Measurements from ENCODE around the gene AQP12B.

DNA sequence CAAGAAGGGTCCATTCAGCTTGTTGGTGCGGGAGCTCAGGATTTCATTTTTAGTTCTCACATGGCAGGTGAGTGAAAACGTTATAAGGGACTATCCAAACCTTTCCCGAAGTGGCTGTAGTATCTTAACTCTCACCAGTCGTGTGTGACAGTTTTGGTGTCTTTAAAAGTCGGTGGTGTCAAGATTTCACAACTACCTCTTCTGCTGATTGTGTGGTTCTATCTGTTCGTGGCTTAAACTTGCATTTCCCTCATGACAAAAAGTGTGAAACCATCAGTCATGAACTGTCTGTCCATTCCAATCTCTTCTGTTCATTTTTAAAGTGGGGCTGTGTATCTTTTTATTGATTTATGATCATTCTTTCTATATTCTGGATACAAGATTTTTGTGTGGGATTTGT is 3.8 kb upstream of the AQP12B start:
- TF ChIP-seq, protein P1, sequence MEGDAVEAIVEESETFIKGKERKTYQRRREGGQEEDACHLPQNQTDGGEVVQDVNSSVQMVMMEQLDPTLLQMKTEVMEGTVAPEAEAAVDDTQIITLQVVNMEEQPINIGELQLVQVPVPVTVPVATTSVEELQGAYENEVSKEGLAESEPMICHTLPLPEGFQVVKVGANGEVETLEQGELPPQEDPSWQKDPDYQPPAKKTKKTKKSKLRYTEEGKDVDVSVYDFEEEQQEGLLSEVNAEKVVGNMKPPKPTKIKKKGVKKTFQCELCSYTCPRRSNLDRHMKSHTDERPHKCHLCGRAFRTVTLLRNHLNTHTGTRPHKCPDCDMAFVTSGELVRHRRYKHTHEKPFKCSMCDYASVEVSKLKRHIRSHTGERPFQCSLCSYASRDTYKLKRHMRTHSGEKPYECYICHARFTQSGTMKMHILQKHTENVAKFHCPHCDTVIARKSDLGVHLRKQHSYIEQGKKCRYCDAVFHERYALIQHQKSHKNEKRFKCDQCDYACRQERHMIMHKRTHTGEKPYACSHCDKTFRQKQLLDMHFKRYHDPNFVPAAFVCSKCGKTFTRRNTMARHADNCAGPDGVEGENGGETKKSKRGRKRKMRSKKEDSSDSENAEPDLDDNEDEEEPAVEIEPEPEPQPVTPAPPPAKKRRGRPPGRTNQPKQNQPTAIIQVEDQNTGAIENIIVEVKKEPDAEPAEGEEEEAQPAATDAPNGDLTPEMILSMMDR (IDR thresholded peaks at IDR 0.05; ENCODE audit: poor library complexity, severe bottlenecking) = no peak
- TF ChIP-seq EP300 (conservative IDR thresholded peaks at IDR 0.05; ENCODE audit: poor library complexity, severe bottlenecking) (no peak), EZH2 (IDR thresholded peaks at IDR 0.05; ENCODE audit: borderline replicate concordance, insufficient read depth, low read length, poor library complexity, severe bottlenecking) (no peak), POLR2AphosphoS5 (IDR thresholded peaks at IDR 0.05) (no peak), MXI1 (conservative IDR thresholded peaks at IDR 0.05; ENCODE audit: poor library complexity, severe bottlenecking) (no peak), RAD21 (conservative IDR thresholded peaks at IDR 0.05) (no peak), TAF1 (IDR thresholded peaks at IDR 0.05; ENCODE audit: low read depth) (no peak)
